Measurements from ENCODE around the gene HOXC5. TPM values are rescaled to one million over a fixed set of nuclear protein-coding genes. Genes with fewer than 3 reads are reported as not detected.
A peak's percentile ranks its signal among the peaks of the same experiment; 100 is the strongest.

Gene HOXC5
- total and polyA plus RNA-seq, 12 donors, result 0.01 TPM; not detected in 11

- Histone ChIP-seq H3K4me1 (peaks cover 0 to 4% (median 0%) of the 10 kb centered on the region in 9 donors), H3K36me3 (no peaks in the 10 kb centered on the region), H3K27me3 (peaks cover 0 to 95% (median 83%) of the 10 kb centered on the region in 7 donors), H3K27ac (no peak overlapping the region), H3K4me3 (peak overlapping the region in 1 of 10 donors; percentile 32), H3K9me3 (no peaks in the 10 kb centered on the region)
- TF ChIP-seq CTCF (IDR thresholded peaks at IDR 0.05), result no peak
- 2 to 3% methylated on average over 29 to 36 of the region's 36 CpGs for WGBS, 2 donors
- no peak for ATAC-seq
- intact Hi-C loops (cut with DNase I), result no loop called here
- no peak for DNase-seq
Measured at GRCh38 chr12:54082397-54082892, 49.6 kb downstream of the HOXC5 start.

Small RNA genes within 50 kb of the gene (microRNA-seq; reads per million reads assigned to microRNA genes)
- gene MIR196A2, result 0.60 to 2.6 reads per million in 2 donors
- 1.2 to 2.0 reads per million in 2 donors for gene MIR615

Other genes starting within 250 kb of the HOXC5 start
- not detected for gene HOXC13, start 94.2 kb upstream of the HOXC5 start, total RNA-seq
- not detected for gene HOXC13, start 94.2 kb upstream of the HOXC5 start, polyA plus RNA-seq
- gene HOXC12, start 78.1 kb upstream of the HOXC5 start, total RNA-seq, result not detected
- not detected for gene HOXC12, start 78.1 kb upstream of the HOXC5 start, polyA plus RNA-seq
- not detected for gene HOXC11, start 59.9 kb upstream of the HOXC5 start, total RNA-seq
- gene HOXC11, start 59.9 kb upstream of the HOXC5 start, polyA plus RNA-seq, result not detected
- not detected for gene HOTAIR, start 58.1 kb upstream of the HOXC5 start, total RNA-seq
- not detected for gene HOTAIR, start 58.1 kb upstream of the HOXC5 start, polyA plus RNA-seq
- not detected for gene HOXC10, start 47.9 kb upstream of the HOXC5 start, total RNA-seq
- gene HOXC10, start 47.9 kb upstream of the HOXC5 start, polyA plus RNA-seq, result not detected
- gene HOXC9, start 32.9 kb upstream of the HOXC5 start, total RNA-seq, result not detected
- not detected for gene HOXC9, start 32.9 kb upstream of the HOXC5 start, polyA plus RNA-seq
- not detected for gene HOXC8, start 24.1 kb upstream of the HOXC5 start, total RNA-seq
- gene HOXC8, start 24.1 kb upstream of the HOXC5 start, polyA plus RNA-seq, result not detected
- gene HOXC6, start 4.6 kb upstream of the HOXC5 start, total RNA-seq, result under 1 TPM in 4 of 10 donors, not detected in 6; 0.13 to 0.36 (median 0.18) TPM
- under 1 TPM; 0.03 to 0.29 TPM for gene HOXC6, start 4.6 kb upstream of the HOXC5 start, polyA plus RNA-seq
- gene HOXC4, start 20.8 kb downstream of the HOXC5 start, total RNA-seq, result under 1 TPM in 3 of 10 donors, not detected in 7; 0.21 to 0.22 (median 0.21) TPM
- under 1 TPM in 1 of 2 donors, not detected in 1; 0.03 TPM for gene HOXC4, start 20.8 kb downstream of the HOXC5 start, polyA plus RNA-seq
- gene SMUG1, start 155.9 kb downstream of the HOXC5 start, total RNA-seq, result 10 to 100 TPM in 9 of 10 donors, 1 to 10 TPM in 1; 8.8 to 20.7 (median 13.8) TPM
- 10 to 100 TPM; 16.2 to 28.8 TPM for gene SMUG1, start 155.9 kb downstream of the HOXC5 start, polyA plus RNA-seq
- gene CBX5, start 247.1 kb downstream of the HOXC5 start, total RNA-seq, result 10 to 100 TPM; 44.4 to 53.5 (median 49.7) TPM
- gene CBX5, start 247.1 kb downstream of the HOXC5 start, polyA plus RNA-seq, result 10 to 100 TPM; 13.4 to 19.2 TPM
- 100 to 1,000 TPM; 419 to 538 (median 462) TPM for gene HNRNPA1, start 247.7 kb downstream of the HOXC5 start, total RNA-seq
- 100 to 1,000 TPM; 353 to 641 TPM for gene HNRNPA1, start 247.7 kb downstream of the HOXC5 start, polyA plus RNA-seq